SK-N-SH (cell line): ENCODE measurements around the gene ATP6V0C. TPM values are rescaled to one million over a fixed set of nuclear protein-coding genes. Genes with fewer than 3 reads are reported as not detected.
A peak's percentile ranks its signal among the peaks of the same experiment; 100 is the strongest.

ENCODE experiments used
- CTCF ChIA-PET: fragments of 300-600, 350-600 bp; formaldehyde crosslinking; extraction: SDS; loops from one replicate; lab custom pipeline; 2021; lab: Yijun Ruan, JAX
- POLR2A ChIA-PET: fragments of 350-600 bp; sonication (Branson Sonifier 250); formaldehyde crosslinking; extraction: SDS; loops from one replicate; lab custom pipeline; 2020; ENCODE audit warnings: antibody characterized with exemption, inconsistent platforms; lab: Yijun Ruan, JAX
- DNase-seq: peaks from one replicate; pipeline ENCODE4 v3.0.0; 2012
- H2AFZ ChIP-seq: fragments of 200-600 bp; sonication (generic); 2 replicates; pipeline ENCODE4 v1.8.1; 2016; ENCODE audit warnings: antibody characterized with exemption, mild to moderate bottlenecking, low read depth
- H3F3A ChIP-seq: fragments of 200-600 bp; sonication (generic); replicated peaks from 2 replicates; pipeline ENCODE3; 2016; ENCODE audit warnings: antibody characterized with exemption, mild to moderate bottlenecking; ENCODE audit not compliant: insufficient read depth
- H3K27ac ChIP-seq, 2 experiments: fragments of 200-500 bp in 1 of 2; fragments of 200-600 bp in 1 of 2; sonication (Bioruptor generic) in 1 of 2; sonication (generic), shearing (Covaris generic) in 1 of 2; 2 replicates each; pipeline versions ENCODE4 v1.5.1 to v1.6.1; 2014 to 2016; ENCODE audit warnings: low read depth in 2 of 2, inconsistent platforms in 1 of 2, low read length in 1 of 2, mild to moderate bottlenecking in 1 of 2, mixed read lengths in 1 of 2
- H3K27me3 ChIP-seq: fragments of 200-600 bp; sonication (generic), shearing (Covaris generic); 2 replicates; pipeline ENCODE4 v1.6.1; 2016; ENCODE audit warnings: mixed run types; ENCODE audit not compliant: insufficient read depth
- H3K36me3 ChIP-seq, 2 experiments: fragments of 200-500 bp in 1 of 2; fragments of 200-600 bp in 1 of 2; sonication (Bioruptor generic) in 1 of 2; sonication (generic) in 1 of 2; replicated peaks in 1 of 2; 2 replicates each; pipeline versions ENCODE3 to v1.5.1; 2014 to 2016; ENCODE audit warnings: low read length in 1 of 2, mild to moderate bottlenecking in 1 of 2; ENCODE audit not compliant: insufficient read depth in 2 of 2, control insufficient read depth in 1 of 2
- H3K4me1 ChIP-seq, 2 experiments: fragments of 200-500 bp in 1 of 2; fragments of 200-600 bp in 1 of 2; sonication (Bioruptor generic) in 1 of 2; sonication (generic), shearing (Covaris generic) in 1 of 2; 2 replicates each; pipeline versions ENCODE4 v1.5.1 to v1.6.1; 2014 to 2016; ENCODE audit warnings: low read depth in 1 of 2, low read length in 1 of 2, mixed run types in 1 of 2; ENCODE audit not compliant: insufficient read depth in 2 of 2, control insufficient read depth in 1 of 2
- H3K4me2 ChIP-seq: fragments of 200-600 bp; sonication (generic), shearing (Covaris generic); 2 replicates; pipeline ENCODE4 v1.6.1; 2017; ENCODE audit warnings: mixed run types
- H3K4me3 ChIP-seq, 2 experiments: fragments of 200-500 bp in 1 of 2; fragments of 200-600 bp in 1 of 2; sonication (Bioruptor generic) in 1 of 2; sonication (generic), shearing (Covaris generic) in 1 of 2; 2 replicates each; pipeline versions ENCODE4 v1.5.1 to v1.8.1; 2014 to 2016; ENCODE audit warnings: low read depth in 2 of 2, inconsistent platforms in 1 of 2, low read length in 1 of 2, mild to moderate bottlenecking in 1 of 2, mixed read lengths in 1 of 2, moderate library complexity in 1 of 2
- H3K79me2 ChIP-seq: fragments of 200-600 bp; sonication (generic); 2 replicates; pipeline ENCODE4 v1.8.1; 2017; ENCODE audit warnings: mild to moderate bottlenecking; ENCODE audit not compliant: insufficient read depth
- H3K9ac ChIP-seq: fragments of 200-600 bp; sonication (generic); 2 replicates; pipeline ENCODE4 v1.6.1; 2017; ENCODE audit warnings: mixed run types
- H3K9me2 ChIP-seq: fragments of 200-600 bp; sonication (generic); 2 replicates; pipeline ENCODE4 v1.6.1; 2017; ENCODE audit warnings: mixed run types
- H3K9me3 ChIP-seq: fragments of 200-600 bp; sonication (generic); 2 replicates; pipeline ENCODE4 v1.6.1; 2017; ENCODE audit warnings: mixed run types, mild to moderate bottlenecking, moderate library complexity
- H4K20me1 ChIP-seq: fragments of 200-600 bp; sonication (generic); 2 replicates; pipeline ENCODE4 v1.6.1; 2017; ENCODE audit warnings: mild to moderate bottlenecking, mixed run types; ENCODE audit not compliant: insufficient read depth
- CTCF ChIP-seq: fragments of 200-600 bp; sonication (generic); IDR thresholded peaks from 2 replicates; pipeline ENCODE4 v1.6.1; 2017; ENCODE audit warnings: antibody characterized with exemption, mild to moderate bottlenecking, moderate library complexity
- EP300 ChIP-seq, 2 experiments: IDR thresholded peaks; 2 replicates each; pipeline versions ENCODE4 v1.4.0 to v1.6.1; 2012; ENCODE audit warnings: borderline replicate concordance in 1 of 2, low read depth in 1 of 2, low read length in 1 of 2
- FOSL2 ChIP-seq: IDR thresholded peaks from 2 replicates; pipeline ENCODE4 v1.4.0; 2012; ENCODE audit warnings: low read depth, mild to moderate bottlenecking, moderate library complexity, borderline replicate concordance
- FOXM1 ChIP-seq: IDR thresholded peaks from 2 replicates; pipeline ENCODE4 v1.4.0; 2012; ENCODE audit warnings: low read depth, mild to moderate bottlenecking
- IRF3 ChIP-seq: fragments of 150-350 bp; IDR thresholded peaks from 2 replicates; pipeline ENCODE4 v1.6.1; 2016; ENCODE audit warnings: mild to moderate bottlenecking, low read depth, low read length
- NRF1 ChIP-seq: IDR thresholded peaks from 2 replicates; pipeline ENCODE4 v1.6.1; 2012; ENCODE audit warnings: low read depth, mild to moderate bottlenecking, low read length
- POLR2AphosphoS5 ChIP-seq: IDR thresholded peaks from 2 replicates; pipeline ENCODE4 v1.6.1; 2012; ENCODE audit warnings: low read depth, low read length
- RAD21 ChIP-seq: IDR thresholded peaks from 2 replicates; pipeline ENCODE4 v1.6.1; 2012; ENCODE audit warnings: mild to moderate bottlenecking, low read length
- RCOR1 ChIP-seq: fragments of 150-350 bp; IDR thresholded peaks from 2 replicates; pipeline ENCODE4 v1.6.1; 2017; ENCODE audit warnings: antibody characterized with exemption, low read length
- SIN3A ChIP-seq: IDR thresholded peaks from 2 replicates; pipeline ENCODE4 v1.6.1; 2012; ENCODE audit warnings: low read depth, mild to moderate bottlenecking, low read length, moderate library complexity, borderline replicate concordance
- TCF12 ChIP-seq: IDR thresholded peaks from 2 replicates; pipeline ENCODE4 v1.4.0; 2012
- USF1 ChIP-seq: IDR thresholded peaks from 2 replicates; pipeline ENCODE4 v1.4.0; 2012; ENCODE audit warnings: low read depth, borderline replicate concordance
- USF2 ChIP-seq: fragments of 150-350 bp; IDR thresholded peaks from 2 replicates; pipeline ENCODE4 v1.6.1; 2017; ENCODE audit warnings: antibody characterized with exemption, low read length, low read depth, borderline replicate concordance
- WGBS: methylation state at CpG from one replicate; pipeline ENCODE4 v1.1.6; 2017; ENCODE audit warnings: low lambda C conversion rate; 5-methylcytosine and 5-hydroxymethylcytosine counted together
- polyA plus RNA-seq, 3 experiments: library from polyadenylated mRNA; depleted of rRNA; stranded (reverse); fragments of >200 nt; gene quantifications; 2 replicates each; pipeline ENCODE4 v1.2.3, GENCODE V29; 2012
- TF ChIP-seq, protein P1 (sequence below): IDR thresholded peaks from 2 replicates; pipeline ENCODE4 v1.4.0; 2012; ENCODE audit warnings: low read depth
- TF ChIP-seq, protein P2 (sequence below): IDR thresholded peaks from 2 replicates; pipeline ENCODE4 v1.4.0; 2012; ENCODE audit warnings: low read depth, borderline replicate concordance

Gene ATP6V0C
- polyA plus RNA-seq, 1 of the 3 experiments (the other 2 are of a cell fraction), result 80.1 TPM

DNA sequence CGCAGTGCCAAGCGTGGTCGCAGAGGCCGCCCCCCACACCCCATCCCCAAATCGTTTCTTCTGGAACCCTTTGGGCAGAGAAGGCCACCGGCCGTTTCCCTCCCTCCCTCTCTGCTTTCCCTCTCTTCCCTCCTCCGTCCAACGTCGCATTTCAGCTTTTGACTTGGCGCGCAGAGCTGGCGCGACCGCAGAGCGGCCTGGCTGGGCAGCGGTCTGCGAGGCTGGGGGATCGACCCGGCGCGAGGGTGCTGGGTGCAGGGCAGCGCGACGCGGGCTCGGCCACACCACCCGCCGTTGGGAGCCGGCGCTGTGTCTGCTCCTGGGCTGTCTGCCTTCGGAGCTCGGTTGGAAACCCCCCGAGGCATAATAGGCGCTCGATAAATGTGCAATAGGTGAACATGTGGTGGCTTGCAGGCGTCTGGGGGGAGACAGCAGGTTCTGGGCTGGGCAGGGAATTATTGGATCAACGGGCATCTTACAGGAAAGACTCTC is 45.5 kb upstream of the ATP6V0C start:
- POLR2A ChIA-PET, result interaction anchor here (0.9 to 4.6 kb wide), 10 partner anchors 8 to 504 kb away, joined by 3 to 44 read pairs (median 4); partner anchors contain the start of genes AMDHD2, NTHL1, RPS2 and TEDC2
- peaks cover 6 to 61% of the 10 kb centered on the region in 2 experiments; a peak in 3 of 4 replicates for H3K4me1 ChIP-seq
- no peaks in the 10 kb centered on the region for H3K27me3 ChIP-seq
- H2AFZ ChIP-seq, result peak overlapping the region; percentile 51; the same call in 1 of the 2 replicates
- H3K79me2 ChIP-seq, result 0 out of 2 replicates have a peak, but pooled peaks cover 2% of the 10 kb centered on the region
- TF ChIP-seq USF1 (no peak), CTCF (no peak), POLR2AphosphoS5 (0 out of 2 replicates have a peak, but pooled peaks have one; percentile 4), FOXM1 (no peak), USF2 (no peak), SIN3A (no peak), FOSL2 (no peak), NRF1 (no peak)
- TF ChIP-seq, protein P1, sequence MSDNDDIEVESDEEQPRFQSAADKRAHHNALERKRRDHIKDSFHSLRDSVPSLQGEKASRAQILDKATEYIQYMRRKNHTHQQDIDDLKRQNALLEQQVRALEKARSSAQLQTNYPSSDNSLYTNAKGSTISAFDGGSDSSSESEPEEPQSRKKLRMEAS, result peak; percentile 60
- TF ChIP-seq, all 33 proteins: peak for 2
- H3K4me3 ChIP-seq, result peak overlapping the region; percentile 51 to 57
- H3K9ac ChIP-seq, result peak overlapping the region; percentile 48
- peak overlapping the region in 1 of 2 experiments; percentile 97; a peak in 2 of 4 replicates for H3K27ac ChIP-seq
- no peaks in the 10 kb centered on the region for H3K36me3 ChIP-seq
- peaks cover 13% of the 10 kb centered on the region for H3F3A ChIP-seq
- H4K20me1 ChIP-seq, result no peaks in the 10 kb centered on the region
- peak overlapping the region; percentile 87 for H3K4me2 ChIP-seq
- H3K9me3 ChIP-seq, result no peaks in the 10 kb centered on the region
- H3K9me2 ChIP-seq, result no peaks in the 10 kb centered on the region
- CTCF ChIA-PET, result interaction anchor here (0.8 to 3.6 kb wide), 9 partner anchors 9 to 38 kb away, joined by 3 to 32 read pairs (median 9); partner anchors contain the start of genes CCNF and TEDC2
- 1% methylated on average over 14 of the region's 38 CpGs for WGBS
- peak; percentile 75 for DNase-seq

- peaks cover 6 to 65% of the 10 kb centered on the region in 2 experiments; a peak in 3 of 4 replicates for H3K4me1 ChIP-seq
- ChIA-PET POLR2A (interaction anchor here (0.6 to 4.6 kb wide), 12 partner anchors 9 to 504 kb away, joined by 3 to 44 read pairs (median 4); partner anchors contain the start of genes AMDHD2, NTHL1, RPS2 and TEDC2), CTCF (interaction anchor here (0.8 to 3.6 kb wide), 11 partner anchors 9 to 46 kb away, joined by 3 to 32 read pairs (median 5); partner anchors contain the start of genes CCNF and TEDC2)
- H3K27me3 ChIP-seq, result no peaks in the 10 kb centered on the region
- no peaks in the 10 kb centered on the region for H3K36me3 ChIP-seq
- peaks cover 13% of the 10 kb centered on the region for H3F3A ChIP-seq
- H2AFZ ChIP-seq, result no peak overlapping the region
- no peaks in the 10 kb centered on the region for H3K9me2 ChIP-seq
- H4K20me1 ChIP-seq, result no peaks in the 10 kb centered on the region
- peak overlapping the region in 1 of 2 experiments; percentile 51; a peak in 2 of 4 replicates for H3K4me3 ChIP-seq
- H3K9ac ChIP-seq, result no peak overlapping the region
- peak overlapping the region; percentile 87 for H3K4me2 ChIP-seq
- peak; percentile 89 for DNase-seq
- H3K9me3 ChIP-seq, result no peaks in the 10 kb centered on the region
- 33% methylated on average over 7 of the region's 14 CpGs for WGBS
- H3K79me2 ChIP-seq, result 0 out of 2 replicates have a peak, but pooled peaks cover 2% of the 10 kb centered on the region
- H3K27ac ChIP-seq, result peak overlapping the region in 1 of 2 experiments; percentile 97; a peak in 2 of 4 replicates
- TF ChIP-seq NRF1, result no peak
- no peak for TF ChIP-seq RAD21
- TF ChIP-seq TCF12, result 0 out of 2 replicates have a peak, but pooled peaks have one; percentile 13
- TF ChIP-seq, protein P2, sequence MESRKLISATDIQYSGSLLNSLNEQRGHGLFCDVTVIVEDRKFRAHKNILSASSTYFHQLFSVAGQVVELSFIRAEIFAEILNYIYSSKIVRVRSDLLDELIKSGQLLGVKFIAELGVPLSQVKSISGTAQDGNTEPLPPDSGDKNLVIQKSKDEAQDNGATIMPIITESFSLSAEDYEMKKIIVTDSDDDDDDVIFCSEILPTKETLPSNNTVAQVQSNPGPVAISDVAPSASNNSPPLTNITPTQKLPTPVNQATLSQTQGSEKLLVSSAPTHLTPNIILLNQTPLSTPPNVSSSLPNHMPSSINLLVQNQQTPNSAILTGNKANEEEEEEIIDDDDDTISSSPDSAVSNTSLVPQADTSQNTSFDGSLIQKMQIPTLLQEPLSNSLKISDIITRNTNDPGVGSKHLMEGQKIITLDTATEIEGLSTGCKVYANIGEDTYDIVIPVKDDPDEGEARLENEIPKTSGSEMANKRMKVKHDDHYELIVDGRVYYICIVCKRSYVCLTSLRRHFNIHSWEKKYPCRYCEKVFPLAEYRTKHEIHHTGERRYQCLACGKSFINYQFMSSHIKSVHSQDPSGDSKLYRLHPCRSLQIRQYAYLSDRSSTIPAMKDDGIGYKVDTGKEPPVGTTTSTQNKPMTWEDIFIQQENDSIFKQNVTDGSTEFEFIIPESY, result no peak
- peak; percentile 56; the same call in 1 of the 2 replicates for TF ChIP-seq RCOR1
- TF ChIP-seq EP300 (IDR thresholded peaks at IDR 0.05; ENCODE audit: borderline replicate concordance in 1 of 2, low read depth in 1 of 2, low read length in 1 of 2), result peak in 1 of 2 experiments; percentile 72; a peak in 1 of 4 replicates
- TF ChIP-seq IRF3, result no peak
- TF ChIP-seq POLR2AphosphoS5, result peak; percentile 8
- TF ChIP-seq USF1, result no peak
Measured at GRCh38 chr16:2468725-2469398, 44.9 kb upstream of the ATP6V0C start.
